ENCODE data around the gene POC1A. TPM values are rescaled to one million over a fixed set of nuclear protein-coding genes. Genes with fewer than 3 reads are reported as not detected.

POC1A gene
- total RNA-seq, 1 experiment from 2014 or later = 29.0 TPM

DNA sequence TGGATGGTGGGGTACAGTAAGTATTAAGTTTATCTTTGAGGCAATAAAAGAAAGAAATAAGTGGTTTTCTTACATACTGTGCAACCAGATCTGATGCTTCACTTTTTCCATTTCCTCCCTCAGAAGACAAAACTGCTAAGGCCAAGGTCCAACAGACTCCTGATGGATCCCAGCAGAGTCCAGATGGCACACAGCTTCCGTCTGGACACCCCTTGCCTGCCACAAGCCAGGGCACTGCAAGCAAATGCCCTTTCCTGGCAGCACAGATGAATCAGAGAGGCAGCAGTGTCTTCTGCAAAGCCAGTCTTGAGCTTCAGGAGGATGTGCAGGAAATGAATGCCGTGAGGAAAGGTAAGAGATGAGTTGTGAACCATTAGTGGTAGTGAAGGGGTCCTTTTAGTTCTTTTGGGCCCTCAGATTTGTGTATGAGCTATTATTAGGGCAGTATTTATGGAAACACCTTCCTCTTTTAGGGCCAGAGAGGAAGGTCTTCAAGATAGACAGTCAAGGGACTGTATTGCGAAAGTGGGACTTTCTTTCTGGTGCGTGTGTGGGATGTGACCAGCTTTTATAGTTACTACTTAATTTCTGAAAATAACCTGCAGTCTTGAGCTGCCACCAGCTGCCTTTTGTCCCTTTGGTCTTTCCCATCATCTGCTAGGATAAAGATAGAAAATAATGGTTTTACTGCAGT is 48.3 kb upstream of the POC1A start:
- no peak overlapping the region for H3K56ac ChIP-seq (ENCODE audit: insufficient read length, low read depth, low read length)
- H2BK15ac ChIP-seq (ENCODE audit: low read depth, low read length) = no peak overlapping the region
- TF ChIP-seq, protein P1, sequence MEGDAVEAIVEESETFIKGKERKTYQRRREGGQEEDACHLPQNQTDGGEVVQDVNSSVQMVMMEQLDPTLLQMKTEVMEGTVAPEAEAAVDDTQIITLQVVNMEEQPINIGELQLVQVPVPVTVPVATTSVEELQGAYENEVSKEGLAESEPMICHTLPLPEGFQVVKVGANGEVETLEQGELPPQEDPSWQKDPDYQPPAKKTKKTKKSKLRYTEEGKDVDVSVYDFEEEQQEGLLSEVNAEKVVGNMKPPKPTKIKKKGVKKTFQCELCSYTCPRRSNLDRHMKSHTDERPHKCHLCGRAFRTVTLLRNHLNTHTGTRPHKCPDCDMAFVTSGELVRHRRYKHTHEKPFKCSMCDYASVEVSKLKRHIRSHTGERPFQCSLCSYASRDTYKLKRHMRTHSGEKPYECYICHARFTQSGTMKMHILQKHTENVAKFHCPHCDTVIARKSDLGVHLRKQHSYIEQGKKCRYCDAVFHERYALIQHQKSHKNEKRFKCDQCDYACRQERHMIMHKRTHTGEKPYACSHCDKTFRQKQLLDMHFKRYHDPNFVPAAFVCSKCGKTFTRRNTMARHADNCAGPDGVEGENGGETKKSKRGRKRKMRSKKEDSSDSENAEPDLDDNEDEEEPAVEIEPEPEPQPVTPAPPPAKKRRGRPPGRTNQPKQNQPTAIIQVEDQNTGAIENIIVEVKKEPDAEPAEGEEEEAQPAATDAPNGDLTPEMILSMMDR (conservative IDR thresholded peaks at IDR 0.05) = no peak
- no peaks in the 10 kb centered on the region for H3K27me3 Mint-ChIP-seq (ENCODE audit: low read depth)
- no peak overlapping the region for H2BK120ac ChIP-seq (ENCODE audit: low read depth, low read length, poor library complexity, severe bottlenecking)
- no peaks in the 10 kb centered on the region for H3K4me1 ChIP-seq (ENCODE audit: insufficient read depth, low read length)
- no peak overlapping the region for H3K14ac ChIP-seq (ENCODE audit: insufficient read depth, low read length)
- no CpG with 5 or more reads among the region's 4 CpGs for WGBS (ENCODE audit: extremely low coverage, insufficient read length, low lambda C conversion rate)
- no peak for DNase-seq
- no peak overlapping the region for H3T11ph ChIP-seq (ENCODE audit: low read length)
- no peak overlapping the region for H3K27ac ChIP-seq (ENCODE audit: insufficient read length, low read depth, low read length)
- H3K4me1 Mint-ChIP-seq = peaks cover 13 to 14% of the 10 kb centered on the region in 2 experiments
- H3K9me3 Mint-ChIP-seq = no peaks in the 10 kb centered on the region
- no peak overlapping the region for H4K91ac ChIP-seq (ENCODE audit: insufficient read length, low read depth, low read length)
- no peaks in the 10 kb centered on the region for H3K79me1 ChIP-seq (ENCODE audit: insufficient read depth, low read depth, low read length, poor library complexity, severe bottlenecking)
- H3K4ac ChIP-seq (ENCODE audit: low read depth, low read length) = no peak overlapping the region
- no peaks in the 10 kb centered on the region for H3K79me2 ChIP-seq (ENCODE audit: insufficient read depth, low read length)
- no peak overlapping the region for H2BK12ac ChIP-seq (ENCODE audit: insufficient read length, low read depth, low read length)
- no peak overlapping the region for H3K23ac ChIP-seq (ENCODE audit: insufficient read length, low read depth, low read length)
- H4K8ac ChIP-seq (replicated peaks; ENCODE audit: insufficient read length, low read depth, low read length) = no peak overlapping the region
- H3K9me3 ChIP-seq (ENCODE audit: control insufficient read depth, low read depth, low read length) = no peaks in the 10 kb centered on the region
- no peak overlapping the region for H2BK20ac ChIP-seq (ENCODE audit: low read depth, low read length, poor library complexity, severe bottlenecking)
- H3K4me2 ChIP-seq (ENCODE audit: insufficient read depth, insufficient read length, low read length) = no peak overlapping the region
- H3K27me3 ChIP-seq (ENCODE audit: insufficient read depth, low read length) = no peaks in the 10 kb centered on the region
- peak overlapping the region in 2 of 3 experiments; percentile 30 to 87; a peak in 2 of 7 replicates for H3K27ac Mint-ChIP-seq
- H2BK5ac ChIP-seq (ENCODE audit: insufficient read length, low read length) = no peak overlapping the region
- H3K4me3 Mint-ChIP-seq = no peak overlapping the region
- no peak overlapping the region for H3K18ac ChIP-seq (ENCODE audit: insufficient read length, low read depth, low read length)
- no peak overlapping the region for H2AK5ac ChIP-seq (ENCODE audit: insufficient read length, low read length)
- no peak overlapping the region for H4K5ac ChIP-seq (ENCODE audit: insufficient read length, low read depth, low read length)
- H3K23me2 ChIP-seq (ENCODE audit: insufficient read length, low read depth, low read length, poor library complexity, severe bottlenecking) = peaks cover 7% of the 10 kb centered on the region
- H4K20me1 ChIP-seq (ENCODE audit: control insufficient read depth, insufficient read depth, insufficient read length) = no peaks in the 10 kb centered on the region
- H2AFZ ChIP-seq (ENCODE audit: low read length) = no peak overlapping the region
- peaks cover 38 to 81% (median 76%) of the 10 kb centered on the region in 3 experiments; a peak in 6 of 7 replicates for H3K36me3 Mint-ChIP-seq (ENCODE audit: insufficient read depth in 1 of 3, low read depth in 3 of 3)
- no peak overlapping the region for H3K9ac ChIP-seq (ENCODE audit: extremely low read depth, insufficient read length, low read length)

Data from H9 (cell line).